Sigmoid colon (tissue), 7 donors: Measurements from ENCODE around the gene SYT9. TPM values are rescaled to one million over a fixed set of nuclear protein-coding genes. Genes with fewer than 3 reads are reported as not detected.

ENCODE experiments used
- DNase-seq: peaks from one replicate; pipeline ENCODE4 v3.0.0-alpha.2; 2019
- H3K27ac ChIP-seq, 4 donors: fragments of 200-600 bp; sonication (generic); one replicate each; pipeline ENCODE4 v1.5.1; 2016 to 2019; ENCODE audit warnings: mild to moderate bottlenecking in 1 of 4
- H3K27me3 ChIP-seq, 3 donors: fragments of 200-600 bp; sonication (generic); one replicate each; pipeline ENCODE4 v1.5.1; 2019; ENCODE audit warnings: mild to moderate bottlenecking in 1 of 3
- H3K36me3 ChIP-seq, 4 donors: fragments of 200-600 bp; sonication (generic); one replicate each; pipeline ENCODE4 v1.5.1; 2016 to 2019
- H3K4me1 ChIP-seq, 4 donors: fragments of 200-600 bp; sonication (generic); one replicate each; pipeline ENCODE4 v1.5.1; 2017 to 2019
- H3K4me3 ChIP-seq, 4 donors: fragments of 200-600 bp; sonication (generic); one replicate each; pipeline ENCODE4 v1.5.1; 2017 to 2019; ENCODE audit warnings: mild to moderate bottlenecking in 2 of 4, moderate library complexity in 1 of 4
- H3K9me3 ChIP-seq, 4 donors: fragments of 200-600 bp in 3 of 4; sonication (generic) in 3 of 4; one replicate each; pipeline versions ENCODE4 v1.5.1 to v1.6.1; 2013 to 2019
- CTCF ChIP-seq, 4 experiments: fragments of 450-650 bp in 3 of 4; fragments of 200-600 bp in 1 of 4; IDR thresholded peaks; one replicate each; pipeline ENCODE4 v1.5.1; 2016 to 2019; ENCODE audit warnings: antibody characterized with exemption in 4 of 4, mild to moderate bottlenecking in 3 of 4, moderate library complexity in 2 of 4
- EP300 ChIP-seq, 4 donors: sonication (generic); formaldehyde crosslinking; IDR thresholded peaks; one replicate each; pipeline ENCODE4 v1.6.1; 2017; ENCODE audit warnings: antibody characterized with exemption in 4 of 4
- POLR2A ChIP-seq, 2 donors: fragments of 450-650 bp; IDR thresholded peaks; one replicate each; pipeline ENCODE4 v1.6.1; 2016; ENCODE audit warnings: antibody characterized with exemption in 2 of 2, mild to moderate bottlenecking in 2 of 2, moderate library complexity in 2 of 2
- POLR2AphosphoS5 ChIP-seq, 4 donors: sonication (generic); formaldehyde crosslinking; IDR thresholded peaks; one replicate each; pipeline ENCODE4 v1.6.1; 2017; ENCODE audit warnings: antibody characterized with exemption in 4 of 4
- WGBS, 2 donors: extraction: QIAGEN DNeasy Blood & Tissue Kit; methylation state at CpG; one replicate each; pipeline ENCODE4 v1.1.7; 2013; 5-methylcytosine and 5-hydroxymethylcytosine counted together
- intact Hi-C: fragments of 100-400 bp; cut with DNase I; formaldehyde crosslinking; loops from one replicate; pipeline ENCODE4 v1.15.1; 2023
- polyA plus RNA-seq, 3 donors: library from polyadenylated mRNA; stranded (reverse); fragments of 200-250 nt; gene quantifications; one replicate each; pipeline ENCODE4 v1.2.3, GENCODE V29; 2013
- total RNA-seq, 4 donors: library from RNA; depleted of rRNA; stranded (reverse); fragments of >200 nt; gene quantifications; one replicate each; pipeline ENCODE4 v1.1.0, GENCODE V29; 2016
- donor health status: healthy with polysubstance abuse.
- donor health status: Bipolar disorder and iron deficiency.
- donor health status: healthy.

Gene SYT9
- total and polyA plus RNA-seq, 7 donors = 0.16 to 1.1 (median 0.28) TPM; not detected in 2

- Histone ChIP-seq H3K9me3 (no peaks in the 10 kb centered on the region), H3K4me1 (peaks cover 0 to 6% (median 0%) of the 10 kb centered on the region in 4 donors), H3K27me3 (no peaks in the 10 kb centered on the region), H3K4me3 (no peak overlapping the region), H3K36me3 (no peaks in the 10 kb centered on the region), H3K27ac (no peak overlapping the region)
- TF ChIP-seq POLR2A (IDR thresholded peaks at IDR 0.05) = no peak
- no peak for TF ChIP-seq EP300 (IDR thresholded peaks at IDR 0.05)
- no peak for TF ChIP-seq POLR2AphosphoS5 (IDR thresholded peaks at IDR 0.05)
- no peak for TF ChIP-seq CTCF (IDR thresholded peaks at IDR 0.05)
- intact Hi-C loops = no loop called here
- WGBS, 2 donors = 64 to 71% methylated on average over 2 of the region's 2 CpGs
- DNase-seq = no peak
Measured at GRCh38 chr11:7480113-7480512, 228.4 kb downstream of the SYT9 start.

GRCh38 chr11:7484131-7484530 is 232.4 kb downstream of the SYT9 start:
- Histone ChIP-seq H3K27ac (no peak overlapping the region), H3K4me3 (no peak overlapping the region), H3K27me3 (no peaks in the 10 kb centered on the region), H3K9me3 (no peaks in the 10 kb centered on the region), H3K36me3 (no peaks in the 10 kb centered on the region), H3K4me1 (peaks cover 0 to 6% (median 0%) of the 10 kb centered on the region in 4 donors)
- DNase-seq = no peak
- WGBS, 2 donors = 83 to 90% methylated on average over 3 of the region's 3 CpGs
- intact Hi-C loops = no loop called here
- no peak for TF ChIP-seq POLR2A (IDR thresholded peaks at IDR 0.05)

GRCh38 chr11:7484645-7485044 is 232.9 kb downstream of the SYT9 start:
- no peaks in the 10 kb centered on the region for H3K27me3 ChIP-seq
- peaks cover 0 to 6% (median 0%) of the 10 kb centered on the region in 4 donors for H3K4me1 ChIP-seq
- H3K4me3 ChIP-seq = peak overlapping the region in 1 of 4 donors; percentile 27
- peak overlapping the region in 3 of 4 donors; percentile 29 to 55 (median 51) for H3K27ac ChIP-seq
- no peaks in the 10 kb centered on the region for H3K36me3 ChIP-seq
- intact Hi-C loops = no loop called here
- no peak for TF ChIP-seq EP300 (IDR thresholded peaks at IDR 0.05)
- no peak for TF ChIP-seq CTCF (IDR thresholded peaks at IDR 0.05)
- no peak for TF ChIP-seq POLR2A (IDR thresholded peaks at IDR 0.05)
- TF ChIP-seq POLR2AphosphoS5 (IDR thresholded peaks at IDR 0.05) = no peak
- 84 to 85% methylated on average over 3 of the region's 3 CpGs for WGBS, 2 donors
- H3K9me3 ChIP-seq = no peaks in the 10 kb centered on the region
- no peak for DNase-seq

GRCh38 chr11:7485186-7486097 is 233.7 kb downstream of the SYT9 start, which contains the start of gene OLFML1:
Gene OLFML1, plus strand, starts transcription at chr11:7485506. Its CDS starts 370 bp downstream, at chr11:7485876.
- Histone ChIP-seq H3K4me1 (peaks cover 0 to 6% (median 0%) of the 10 kb centered on the region in 4 donors), H3K9me3 (no peaks in the 10 kb centered on the region), H3K4me3 (peak within 1 kb of the TSS; percentile 25 to 40 (median 32)), H3K36me3 (no peaks in the 10 kb centered on the region), H3K27me3 (no peaks in the 10 kb centered on the region), H3K27ac (peak within 1 kb of the TSS; percentile 29 to 68 (median 53))
- no peak for DNase-seq
- intact Hi-C loops = no loop called here
- WGBS, 2 donors = 69 to 77% methylated on average over 15 of the region's 15 CpGs
- TF ChIP-seq POLR2A (IDR thresholded peaks at IDR 0.05) (no peak), POLR2AphosphoS5 (IDR thresholded peaks at IDR 0.05) (peak in 1 of 4 donors; percentile 25)

GRCh38 chr11:7486098-7486780 is 234.5 kb downstream of the SYT9 start:
- Histone ChIP-seq H3K9me3 (no peaks in the 10 kb centered on the region), H3K27ac (peak overlapping the region; percentile 29 to 68 (median 53)), H3K4me1 (peaks cover 0 to 6% (median 0%) of the 10 kb centered on the region in 4 donors), H3K36me3 (no peaks in the 10 kb centered on the region), H3K4me3 (peak overlapping the region; percentile 25 to 40 (median 32)), H3K27me3 (no peaks in the 10 kb centered on the region)
- no peak for DNase-seq
- 68 to 78% methylated on average over 2 of the region's 2 CpGs for WGBS, 2 donors
- intact Hi-C loops = no loop called here
- no peak for TF ChIP-seq POLR2A (IDR thresholded peaks at IDR 0.05)
- TF ChIP-seq POLR2AphosphoS5 (IDR thresholded peaks at IDR 0.05) = no peak
- TF ChIP-seq EP300 (IDR thresholded peaks at IDR 0.05) = no peak
- no peak for TF ChIP-seq CTCF (IDR thresholded peaks at IDR 0.05)
